Panc1 (cell line): ENCODE measurements around the gene PSMB10. TPM values are rescaled to one million over a fixed set of nuclear protein-coding genes. Genes with fewer than 3 reads are reported as not detected.
A peak's percentile ranks its signal among the peaks of the same experiment; 100 is the strongest.

Source experiments
- ATAC-seq: fragments of 200-7000 bp; cut with Tn5 transposase; 2 replicates; pipeline ENCODE4 v1.9.1; 2020; ENCODE audit warnings: mild to moderate bottlenecking, moderate library complexity
- BruUV-seq: library from RNA; stranded (reverse); fragments of 400-500 nt; replicated peaks from 2 replicates; lab custom pipeline; 2021; lab: Mats Ljungman, UMichigan
- CTCF ChIA-PET: fragments of 300-600 bp; sonication (Branson Sonifier 250); formaldehyde crosslinking; loops from one replicate; lab custom pipeline; 2022; ENCODE audit warnings: antibody characterized with exemption; lab: Charles Lee
- POLR2A ChIA-PET: fragments of 300-600 bp; sonication (Branson Sonifier 250); formaldehyde crosslinking; loops from one replicate; lab custom pipeline; 2022; ENCODE audit warnings: antibody characterized with exemption; lab: Charles Lee
- DNase-seq: peaks from one replicate; pipeline ENCODE4 v3.0.0-alpha.2; 2010; ENCODE audit warnings: low read depth, low spot score
- H3K27ac ChIP-seq: 2 replicates; pipeline ENCODE4 v1.5.1; 2011; ENCODE audit warnings: mild to moderate bottlenecking, low read length, inconsistent platforms
- H3K27me3 ChIP-seq: fragments of 200-500 bp; sonication (Bioruptor generic); 2 replicates; pipeline ENCODE4 v1.6.0; 2014; ENCODE audit warnings: low read length, inconsistent platforms; ENCODE audit not compliant: control insufficient read depth, insufficient read depth
- H3K36me3 ChIP-seq: fragments of 200-500 bp; sonication (Bioruptor generic); 2 replicates; pipeline ENCODE4 v1.5.1; 2014; ENCODE audit warnings: inconsistent platforms, mild to moderate bottlenecking, low read length, moderate library complexity; ENCODE audit not compliant: control insufficient read depth, insufficient read depth
- H3K4me1 ChIP-seq: 2 replicates; pipeline ENCODE4 v1.5.1; 2011; ENCODE audit warnings: inconsistent platforms, mild to moderate bottlenecking, low read length, moderate library complexity; ENCODE audit not compliant: control insufficient read depth, insufficient read depth
- H3K4me3 ChIP-seq, 2 experiments: 2 replicates each; pipeline ENCODE4 v1.5.1; 2011 to 2012; ENCODE audit warnings: low read depth in 2 of 2, low read length in 2 of 2, mild to moderate bottlenecking in 2 of 2, inconsistent platforms in 1 of 2, moderate library complexity in 1 of 2
- H3K9me3 ChIP-seq: fragments of 200-500 bp; sonication (Bioruptor generic); 2 replicates; pipeline ENCODE4 v1.5.1; 2014; ENCODE audit warnings: low read depth, mild to moderate bottlenecking, inconsistent platforms, low read length, moderate library complexity; ENCODE audit not compliant: control insufficient read depth, insufficient read depth
- CTCF ChIP-seq: fragments of 450-650 bp; IDR thresholded peaks from 2 replicates; pipeline ENCODE4 v1.5.1; 2017; ENCODE audit warnings: mild to moderate bottlenecking
- POLR2AphosphoS5 ChIP-seq: IDR thresholded peaks from 2 replicates; pipeline ENCODE4 v1.6.1; 2012; ENCODE audit warnings: mild to moderate bottlenecking, low read depth, low read length, moderate library complexity
- REST ChIP-seq, 2 experiments: IDR thresholded peaks; 2 replicates each; pipeline ENCODE4 v1.6.1; 2011 to 2012; ENCODE audit warnings: low read depth in 2 of 2, control low read depth in 1 of 2, low read length in 1 of 2, mild to moderate bottlenecking in 1 of 2, moderate library complexity in 1 of 2; ENCODE audit not compliant: insufficient read depth in 1 of 2
- TCF7L2 ChIP-seq: IDR thresholded peaks from 2 replicates; pipeline ENCODE4 v1.6.1; 2011; ENCODE audit warnings: mild to moderate bottlenecking, low read depth, low read length, inconsistent platforms
- in situ Hi-C: cut with HindIII; loops from 2 replicates; pipeline ENCODE4 v1.10.0; 2016; ENCODE audit warnings: low sequenced_read_pairs, low pct_unique_long_range_greater_than_20kb
- intact Hi-C: fragments of 100-400 bp; cut with micrococcal nuclease; formaldehyde crosslinking; loops from one replicate; pipeline ENCODE4 v1.10.0; 2022; ENCODE audit not compliant: unreplicated experiment
- total RNA-seq: library from RNA; stranded (reverse); gene quantifications from one replicate; pipeline ENCODE4 v1.2.1, GENCODE V29; 2021; ENCODE audit not compliant: unreplicated experiment

The PSMB10 gene
- total RNA-seq, 1 experiment from 2014 or later: 47.7 TPM

- in situ Hi-C loops (no loop called here), intact Hi-C loops (no loop called here)
- BruUV-seq: no TSS peak
- H3K36me3 ChIP-seq: no peaks in the 10 kb centered on the region; the same call in 1 of the 2 replicates
- DNase-seq: no peak
- no peaks in the 10 kb centered on the region for H3K27me3 ChIP-seq
- ChIA-PET CTCF (no interaction called here), POLR2A (no interaction called here)
- peak overlapping the region; percentile 67 for H3K27ac ChIP-seq
- H3K9me3 ChIP-seq: no peaks in the 10 kb centered on the region
- no peaks in the 10 kb centered on the region for H3K4me1 ChIP-seq
- TF ChIP-seq REST (IDR thresholded peaks at IDR 0.05; ENCODE audit: insufficient read depth in 1 of 2, low read depth in 2 of 2, low read length in 1 of 2) (no peak), CTCF (no peak)
- peak overlapping the region; percentile 63 to 83 for H3K4me3 ChIP-seq
- ATAC-seq: no peak
Observed at GRCh38 chr16:67892375-67892774, 44.3 kb downstream of the PSMB10 start.

- no peak overlapping the region for H3K4me3 ChIP-seq
- intact Hi-C loops: no loop called here
- H3K36me3 ChIP-seq: no peaks in the 10 kb centered on the region; the same call in 1 of the 2 replicates
- POLR2A ChIA-PET: no interaction called here
- H3K4me1 ChIP-seq: no peaks in the 10 kb centered on the region
- no TSS peak for BruUV-seq
- H3K27me3 ChIP-seq: no peaks in the 10 kb centered on the region
- in situ Hi-C loops: no loop called here
- TF ChIP-seq POLR2AphosphoS5: no peak
- TF ChIP-seq CTCF: no peak
- TF ChIP-seq REST (IDR thresholded peaks at IDR 0.05; ENCODE audit: insufficient read depth in 1 of 2, low read depth in 2 of 2, low read length in 1 of 2): no peak
- no peak for TF ChIP-seq TCF7L2
- CTCF ChIA-PET: no interaction called here
- no peaks in the 10 kb centered on the region for H3K9me3 ChIP-seq
- DNase-seq (no peak), ATAC-seq (no peak)
- H3K27ac ChIP-seq: no peak overlapping the region
Observed at GRCh38 chr16:67888331-67888730, 48.3 kb downstream of the PSMB10 start.
